Measurements from ENCODE around the gene TBXT.

TBXT gene

GRCh38 chr6:166115609-166116008 is 52.0 kb downstream of the TBXT start:
- no peak for DNase-seq (ENCODE audit: low spot score)

GRCh38 chr6:166112580-166112979 is 55.1 kb downstream of the TBXT start:
- no peak for DNase-seq (ENCODE audit: low spot score)

- DNase-seq (ENCODE audit: low spot score), result no peak
These were observed 58.0 kb downstream of the TBXT start for GRCh38 chr6:166109608-166110007.

All from iPS-NIHi11 (cell line).